Measurements from ENCODE around the gene IL22RA1. TPM values are rescaled to one million over a fixed set of nuclear protein-coding genes. Genes with fewer than 3 reads are reported as not detected.

The IL22RA1 gene
- total RNA-seq, 1 experiment from 2014 or later: 1.2 TPM

DNA sequence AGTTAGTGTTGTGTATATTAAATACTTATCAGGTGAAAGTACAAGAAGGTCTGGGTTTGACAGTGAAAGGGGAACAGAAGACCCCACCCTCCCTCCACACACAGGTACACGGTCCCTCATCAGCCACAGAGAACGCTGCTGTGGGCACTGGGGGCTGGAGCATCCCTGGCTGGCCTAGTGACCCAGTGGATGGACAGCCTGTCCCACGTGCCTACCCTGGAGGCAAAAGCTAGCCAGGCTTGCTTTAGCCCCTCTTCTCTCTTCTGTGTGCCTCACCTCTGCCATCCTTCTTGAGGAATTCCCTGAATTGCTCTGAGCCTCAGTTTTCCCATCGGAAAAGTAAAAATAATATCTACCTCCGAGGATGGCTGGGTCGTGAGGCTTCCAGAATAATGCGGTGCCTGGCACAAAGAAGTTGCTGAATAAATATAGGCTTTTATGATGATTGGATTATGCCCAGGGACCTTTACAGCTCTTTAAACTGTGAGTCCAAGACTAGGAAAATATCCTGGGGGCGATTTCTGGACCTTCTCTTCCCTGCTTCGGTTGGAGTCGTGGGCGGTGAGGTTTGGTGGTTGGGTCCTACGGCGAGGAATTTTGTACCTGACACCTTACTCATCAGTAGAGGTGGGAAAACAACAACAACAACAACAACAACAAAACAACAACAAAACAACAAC is 43.2 kb upstream of the IL22RA1 start:
- no peaks in the 10 kb centered on the region for H3K36me3 ChIP-seq (ENCODE audit: low read depth, low read length)
- peak overlapping the region; percentile 97 for H3K4me2 ChIP-seq (ENCODE audit: low read length)
- ATAC-seq (no peak), DNase-seq (peak; percentile 45)
- H4K20me1 ChIP-seq (ENCODE audit: low read length): no peaks in the 10 kb centered on the region
- intact Hi-C loops (cut with micrococcal nuclease): loop anchor here (2.0 to 5.0 kb wide), 2 partner anchors 35 to 114 kb away; no protein-coding TSS in a partner anchor
- H3K9me3 ChIP-seq (ENCODE audit: low read length): no peaks in the 10 kb centered on the region
- BruUV-seq (replicated peaks): TSS peak; percentile 81
- H3K9me2 ChIP-seq (replicated peaks; ENCODE audit: low read length): no peaks in the 10 kb centered on the region
- H3K9ac ChIP-seq (ENCODE audit: low read length): peak overlapping the region; percentile 82
- H3K4me3 ChIP-seq (ENCODE audit: low read length): peak overlapping the region; percentile 76
- peaks cover 17% of the 10 kb centered on the region; the same call in 1 of the 2 replicates for H3K79me2 ChIP-seq (ENCODE audit: low read length)
- H2AFZ ChIP-seq (ENCODE audit: low read length): peak overlapping the region; percentile 78; the same call in 1 of the 2 replicates
- no peaks in the 10 kb centered on the region for H3K27me3 ChIP-seq (ENCODE audit: low read length)
- H3F3A ChIP-seq (ENCODE audit: low read length, unreplicated experiment): no peaks in the 10 kb centered on the region
- TF ChIP-seq CTCF (conservative IDR thresholded peaks at IDR 0.05; ENCODE audit: low read depth, low read length): no peak
- TF ChIP-seq EZH2phosphoT487 (IDR thresholded peaks at IDR 0.05; ENCODE audit: borderline replicate concordance, low read length): no peak
- no peak for TF ChIP-seq EZH2 (IDR thresholded peaks at IDR 0.05; ENCODE audit: low read length, unreplicated experiment)
- ChIA-PET CTCF (interaction anchor here (0.6 to 2.1 kb wide), 2 partner anchors 36 to 632 kb away, joined by 6 to 10 read pairs; no protein-coding TSS in a partner anchor), POLR2A (ENCODE audit: unreplicated experiment) (interaction anchor here (0.8 kb wide), 1 partner anchor 36 kb away, joined by 4 read pairs; no protein-coding TSS in a partner anchor)
- H3K27ac ChIP-seq (ENCODE audit: low read length): peak overlapping the region; percentile 56; the same call in 1 of the 2 replicates
- peaks cover 38% of the 10 kb centered on the region for H3K4me1 ChIP-seq (ENCODE audit: insufficient read depth, low read length)

DNA sequence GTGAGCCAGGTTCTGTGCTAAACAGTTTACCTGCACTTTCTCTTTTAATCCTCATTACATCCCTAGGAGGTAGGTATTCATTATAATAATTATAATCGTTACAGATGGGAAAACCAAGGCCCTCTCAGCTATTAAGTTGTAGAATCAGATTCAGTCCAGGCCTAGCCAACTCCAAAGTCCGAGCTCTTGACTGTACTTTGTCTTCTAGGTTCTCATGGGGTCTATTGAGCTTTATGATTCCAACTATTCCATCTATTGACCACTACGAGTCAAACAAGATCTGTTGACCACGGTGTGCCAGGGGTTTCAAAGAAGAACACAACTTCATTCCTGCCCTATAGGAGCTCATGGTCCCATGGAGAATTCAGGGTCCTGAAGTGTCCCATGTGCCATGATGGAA is 42.1 kb upstream of the IL22RA1 start:
- intact Hi-C loops (cut with micrococcal nuclease): loop anchor here (5.0 kb wide), 1 partner anchor 113 kb away; no protein-coding TSS in a partner anchor
- POLR2A ChIA-PET (ENCODE audit: unreplicated experiment): no interaction called here

More for the DNA sequence above, 42.1 kb upstream of the IL22RA1 start:
- no peaks in the 10 kb centered on the region for H3K36me3 ChIP-seq (ENCODE audit: low read depth, low read length)
- no peak overlapping the region for H3K9ac ChIP-seq (ENCODE audit: low read length)
- CTCF ChIA-PET: interaction anchor here (0.6 to 1.0 kb wide), 3 partner anchors 18 to 35 kb away, joined by 3 to 8 read pairs (median 3); no protein-coding TSS in a partner anchor
- ATAC-seq (no peak), DNase-seq (no peak)
- no peaks in the 10 kb centered on the region for H3K9me3 ChIP-seq (ENCODE audit: low read length)
- H3K27ac ChIP-seq (ENCODE audit: low read length): no peak overlapping the region
- no peak overlapping the region for H2AFZ ChIP-seq (ENCODE audit: low read length)
- H3K79me2 ChIP-seq (ENCODE audit: low read length): peaks cover 17% of the 10 kb centered on the region; the same call in 1 of the 2 replicates
- H3K27me3 ChIP-seq (ENCODE audit: low read length): no peaks in the 10 kb centered on the region
- TF ChIP-seq EZH2phosphoT487 (IDR thresholded peaks at IDR 0.05; ENCODE audit: borderline replicate concordance, low read length) (no peak), EZH2 (IDR thresholded peaks at IDR 0.05; ENCODE audit: low read length, unreplicated experiment) (no peak), CTCF (conservative IDR thresholded peaks at IDR 0.05; ENCODE audit: low read depth, low read length) (no peak)
- no peaks in the 10 kb centered on the region for H3K9me2 ChIP-seq (replicated peaks; ENCODE audit: low read length)
- H3K4me1 ChIP-seq (ENCODE audit: insufficient read depth, low read length): peaks cover 27% of the 10 kb centered on the region
- H4K20me1 ChIP-seq (ENCODE audit: low read length): no peaks in the 10 kb centered on the region
- no peaks in the 10 kb centered on the region for H3F3A ChIP-seq (ENCODE audit: low read length, unreplicated experiment)
- H3K4me2 ChIP-seq (ENCODE audit: low read length): no peak overlapping the region
- no TSS peak for BruUV-seq (replicated peaks)
- no peak overlapping the region for H3K4me3 ChIP-seq (ENCODE audit: low read length)

Data from PC-3 (cell line).